Activated CD8-positive, alpha-beta memory T cell treated with anti-CD3 and anti-CD28 coated beads for 24 hours (primary cell): Measurements from ENCODE around the gene PHF20.
"Not testable (repeated sequence)": the region's sequence is repeated elsewhere in the genome, so short reads cannot be mapped to it uniquely, and the experiment has no call there.

Experiments used
- DNase-seq: peaks from one replicate; pipeline ENCODE4 v3.0.0-alpha.2; 2020

The PHF20 gene

GRCh38 chr20:35783811-35784210 is 12.0 kb downstream of the PHF20 start:
- not testable (repeated sequence) for DNase-seq

- not testable (repeated sequence) for DNase-seq
Observed at GRCh38 chr20:35785541-35785940, 13.7 kb downstream of the PHF20 start.

DNA sequence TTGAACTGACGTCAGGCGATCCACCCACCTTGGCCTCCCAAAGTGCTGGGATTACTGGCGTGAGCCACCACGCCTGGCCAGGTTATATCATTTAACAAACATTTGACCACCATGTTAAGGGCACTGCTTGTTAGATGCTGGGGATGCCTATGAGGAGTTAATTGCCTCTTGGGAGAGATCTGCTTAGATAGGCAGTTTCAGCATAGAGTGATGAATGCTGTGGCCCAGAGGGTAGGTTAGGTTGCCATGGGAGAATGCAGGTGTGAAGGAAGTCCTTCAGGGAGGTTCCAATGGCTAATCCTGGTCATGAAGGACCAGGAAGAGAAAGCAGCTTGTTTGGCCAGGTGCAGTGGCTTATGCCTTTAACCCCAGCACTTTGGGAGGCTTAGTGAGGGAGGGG is 17.0 kb downstream of the PHF20 start:
- DNase-seq = no peak

- DNase-seq = no peak
Observed at GRCh38 chr20:35791097-35791496, 19.3 kb downstream of the PHF20 start.

GRCh38 chr20:35791821-35792220 is 20.0 kb downstream of the PHF20 start:
- DNase-seq = no peak

DNA sequence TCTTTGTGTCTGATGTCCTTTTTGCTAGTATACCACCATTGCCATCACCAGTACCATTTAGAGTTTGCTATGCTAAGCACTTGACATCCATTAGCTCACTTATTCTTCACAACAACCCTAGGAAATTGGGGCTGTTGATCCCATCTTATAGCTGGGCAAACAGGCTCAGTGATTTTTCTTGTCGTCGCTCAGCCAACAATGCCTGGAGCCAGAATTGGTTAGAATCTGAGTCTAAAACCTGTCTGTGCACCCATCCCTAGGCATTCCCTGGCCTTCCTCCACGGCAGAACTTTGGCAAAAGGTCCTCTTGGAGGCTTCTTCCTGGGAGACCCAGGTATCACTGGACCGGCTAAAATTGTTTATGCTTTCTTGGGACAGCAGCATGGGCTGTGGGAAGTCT is 20.9 kb downstream of the PHF20 start:
- no peak for DNase-seq

DNA sequence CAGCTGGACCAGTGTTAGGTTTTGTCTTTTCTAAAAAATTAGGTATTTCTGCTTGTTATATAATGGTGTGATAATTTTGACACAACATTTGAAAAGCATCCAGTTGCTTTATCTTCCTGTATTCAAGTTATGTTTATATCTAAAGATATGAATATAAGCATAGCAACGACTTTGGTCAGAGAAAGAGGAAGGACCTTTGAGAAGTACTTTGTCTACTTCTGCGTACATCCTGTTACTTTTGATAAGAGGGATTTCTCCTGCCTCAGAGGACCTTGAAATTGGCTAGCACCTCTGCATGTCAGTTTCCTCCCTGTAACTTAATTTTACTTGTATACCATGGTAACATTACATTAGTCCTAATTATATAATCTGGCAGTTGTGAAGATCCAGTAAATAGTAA is 24.8 kb downstream of the PHF20 start:
- no peak for DNase-seq

GRCh38 chr20:35801865-35802264 is 30.1 kb downstream of the PHF20 start:
- no peak for DNase-seq

- no peak for DNase-seq
Observed at GRCh38 chr20:35806075-35806474, 34.3 kb downstream of the PHF20 start.

DNA sequence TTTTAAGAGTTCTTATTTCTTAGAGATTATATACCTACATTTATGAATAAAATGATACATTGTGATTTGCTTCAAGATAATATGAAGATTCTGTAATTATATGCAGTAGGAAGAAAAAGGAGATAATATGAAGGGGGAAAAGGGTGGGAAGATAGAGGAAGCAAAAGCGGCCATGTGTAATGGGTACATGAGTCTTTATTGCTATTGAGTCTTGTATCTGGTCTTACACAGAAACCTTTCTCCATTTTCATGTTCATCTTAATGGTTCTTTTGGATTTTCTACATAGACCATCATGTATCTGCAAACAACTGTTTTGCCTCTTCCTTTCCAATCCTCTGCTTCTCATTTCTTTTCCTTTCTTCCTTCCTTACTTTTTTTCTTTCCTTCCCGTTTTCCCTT is 36.1 kb downstream of the PHF20 start:
- DNase-seq = no peak

DNA sequence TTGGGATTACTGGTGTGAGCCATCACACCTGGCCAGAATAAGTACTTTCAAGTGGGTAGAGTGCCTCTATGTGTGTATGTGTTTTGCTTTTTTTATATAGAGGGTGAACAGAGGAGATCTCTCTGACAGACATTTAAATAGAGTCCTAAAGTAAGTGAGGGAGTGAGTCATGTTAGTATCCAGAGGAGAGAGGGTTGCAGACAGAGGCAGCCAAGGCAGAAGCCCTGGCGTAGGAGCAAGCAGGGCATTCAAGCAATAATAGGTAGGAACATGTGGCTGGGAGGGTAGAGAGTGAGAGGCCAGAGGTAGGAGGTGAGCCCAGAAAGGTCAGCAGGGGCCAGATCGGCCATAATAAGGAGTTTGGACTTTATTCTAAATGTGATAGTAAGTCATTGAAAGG is 48.9 kb downstream of the PHF20 start:
- DNase-seq = no peak

GRCh38 chr20:35821807-35822242 is 50.0 kb downstream of the PHF20 start:
- no peak for DNase-seq

DNA sequence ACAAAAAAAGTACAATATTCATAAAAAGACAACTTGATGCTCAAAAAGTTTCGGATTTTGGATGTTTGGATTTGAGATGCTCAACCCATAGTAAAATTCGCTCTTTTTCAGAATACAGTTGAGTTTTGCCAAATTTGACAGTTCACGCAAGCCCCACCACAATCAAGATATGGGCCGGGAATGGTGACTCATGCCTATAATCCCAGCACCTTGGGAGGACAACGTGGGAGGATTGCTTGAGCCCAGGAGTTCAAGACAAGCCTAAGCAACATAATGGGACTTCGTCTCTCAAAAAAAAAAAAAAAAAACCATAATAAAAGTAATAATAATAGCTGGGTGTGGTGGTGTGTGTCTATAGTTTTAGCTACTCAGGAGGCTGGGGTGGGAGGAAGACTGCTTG is 51.3 kb downstream of the PHF20 start:
- DNase-seq = no peak

- DNase-seq = no peak
Observed at GRCh38 chr20:35823937-35824336, 52.1 kb downstream of the PHF20 start.

GRCh38 chr20:35826397-35826998 is 54.7 kb downstream of the PHF20 start:
- no peak for DNase-seq

- DNase-seq = no peak
Observed at GRCh38 chr20:35828434-35828833, 56.6 kb downstream of the PHF20 start.

- DNase-seq = no peak
Observed at GRCh38 chr20:35828916-35829315, 57.1 kb downstream of the PHF20 start.

GRCh38 chr20:35830264-35830663 is 58.4 kb downstream of the PHF20 start:
- no peak for DNase-seq

GRCh38 chr20:35831029-35831428 is 59.2 kb downstream of the PHF20 start:
- no peak for DNase-seq

- no peak for DNase-seq
Observed at GRCh38 chr20:35831971-35832370, 60.2 kb downstream of the PHF20 start.

- no peak for DNase-seq
Observed at GRCh38 chr20:35833241-35833640, 61.4 kb downstream of the PHF20 start.

- no peak for DNase-seq
Observed at GRCh38 chr20:35837577-35838195, 65.9 kb downstream of the PHF20 start.

- no peak for DNase-seq
Observed at GRCh38 chr20:35838205-35838604, 66.4 kb downstream of the PHF20 start.

DNA sequence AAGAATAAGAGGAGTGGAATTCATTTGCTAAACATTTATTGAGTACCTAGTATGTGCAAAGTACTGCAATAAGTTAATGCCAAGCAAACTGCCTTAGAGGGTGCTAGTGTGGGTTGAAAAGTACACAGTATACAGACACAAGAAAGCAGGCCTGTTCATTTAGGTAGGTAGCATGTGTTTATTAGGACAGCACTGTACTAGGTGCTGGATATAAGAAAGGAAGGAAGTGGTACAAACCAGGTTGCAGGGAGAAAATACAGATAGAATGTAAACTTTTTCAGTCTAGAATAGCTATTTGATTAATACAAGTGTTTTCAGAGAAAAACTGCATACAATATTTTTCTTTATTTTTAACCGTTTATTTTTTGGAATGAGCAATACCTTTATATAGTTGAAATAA is 68.1 kb downstream of the PHF20 start:
- no peak for DNase-seq

DNA sequence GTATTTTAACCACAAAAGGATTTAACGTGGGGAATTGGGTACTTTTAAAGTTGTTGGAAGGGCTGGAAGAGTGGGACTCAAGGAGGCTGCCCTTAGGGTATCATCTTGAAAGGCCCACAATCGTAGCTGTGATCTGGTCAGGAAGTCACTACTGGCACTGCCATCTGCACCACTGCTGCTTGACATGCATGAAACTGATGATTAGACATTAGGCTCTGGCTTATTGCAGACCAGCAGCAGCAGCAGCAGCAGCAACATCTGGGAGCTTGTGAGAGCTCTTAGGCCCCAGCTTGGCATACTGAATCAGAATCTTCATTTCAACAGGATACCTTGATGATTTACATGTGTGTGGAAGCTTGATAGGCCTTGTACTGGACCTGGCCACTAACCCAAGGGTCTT is 68.6 kb downstream of the PHF20 start:
- DNase-seq = no peak
